Heart right ventricle (tissue), 16 donors: ENCODE measurements around the gene PLK5. TPM values are rescaled to one million over a fixed set of nuclear protein-coding genes. Genes with fewer than 3 reads are reported as not detected.
"Not testable (repeated sequence)": the region's sequence is repeated elsewhere in the genome, so short reads cannot be mapped to it uniquely, and the experiment has no call there.

Experiments used
- ATAC-seq, 8 donors: fragments of 200-7000 bp; cut with Tn5 transposase; one replicate each; pipeline ENCODE4 v1.9.1; 2020; ENCODE audit warnings: mild to moderate bottlenecking in 8 of 8, moderate library complexity in 8 of 8, moderate number of reproducible peaks in 1 of 8
- DNase-seq, 2 donors: peaks; one replicate each; pipeline ENCODE4 v3.0.0-alpha.2; 2020
- H3K27ac ChIP-seq, 10 donors: fragments of 200-600 bp; sonication (generic) in 2 of 10; one replicate each; pipeline versions ENCODE4 v1.5.0 to v1.8.0; 2020 to 2022; ENCODE audit warnings: mild to moderate bottlenecking in 3 of 10
- H3K27me3 ChIP-seq, 7 donors: fragments of 200-600 bp; one replicate each; pipeline ENCODE4 v1.8.0; 2021 to 2022; ENCODE audit warnings: mild to moderate bottlenecking in 2 of 7
- H3K36me3 ChIP-seq, 9 donors: fragments of 200-600 bp; sonication (generic) in 1 of 9; one replicate each; pipeline versions ENCODE4 v1.5.0 to v1.8.0; 2020 to 2022; ENCODE audit warnings: mild to moderate bottlenecking in 2 of 9
- H3K4me1 ChIP-seq, 9 donors: fragments of 200-600 bp; sonication (generic) in 1 of 9; one replicate each; pipeline versions ENCODE4 v1.5.0 to v1.8.0; 2020 to 2022; ENCODE audit warnings: mild to moderate bottlenecking in 4 of 9
- H3K4me3 ChIP-seq, 10 donors: fragments of 200-600 bp; sonication (generic) in 2 of 10; one replicate each; pipeline versions ENCODE4 v1.5.0 to v1.8.0; 2020 to 2022; ENCODE audit warnings: mild to moderate bottlenecking in 7 of 10, moderate library complexity in 2 of 10
- H3K9me3 ChIP-seq, 11 donors: fragments of 200-600 bp in 10 of 11; sonication (generic) in 2 of 11; one replicate each; pipeline versions ENCODE4 v1.5.0 to v1.8.0; 2013 to 2022; ENCODE audit warnings: mild to moderate bottlenecking in 2 of 11, control low read depth in 1 of 11, moderate library complexity in 1 of 11
- WGBS, 2 donors: extraction: QIAGEN DNeasy Blood & Tissue Kit; methylation state at CpG; one replicate each; pipeline ENCODE4 v1.1.7; 2013; ENCODE audit warnings: inconsistent platforms in 1 of 2; 5-methylcytosine and 5-hydroxymethylcytosine counted together
- intact Hi-C, 10 donors: fragments of 100-400 bp; cut with DNase I; formaldehyde crosslinking; loops; one replicate each; pipeline versions ENCODE4 v1.11.1 to v1.14.2; 2022
- long read RNA-seq, 3 donors: library from polyadenylated mRNA; unstranded; transcript quantifications; one replicate each; pipeline ENCODE4 v2.0.0, GENCODE V29; 2020 to 2021
- polyA plus RNA-seq, 2 donors: library from polyadenylated mRNA; stranded (reverse); fragments of 200-250 nt; gene quantifications; one replicate each; pipeline ENCODE4 v1.2.3, GENCODE V29; 2013
- total RNA-seq, 10 donors: library from RNA; stranded (reverse); fragmentation: NEBNext Ultra II Directional in 3 of 10; extraction: Animal tissue kit (Norgen Biotek cat#: 25700) in 3 of 10; gene quantifications; one replicate each; pipeline versions ENCODE4 v1.2.1 to v1.2.4, GENCODE V29; 2021 to 2023
- TF ChIP-seq, protein P1 (sequence below), 9 donors: fragments of 200-600 bp; sonication (generic) in 2 of 9; IDR thresholded peaks; one replicate each; pipeline versions ENCODE4 v1.5.0 to v1.8.0; 2021 to 2022; ENCODE audit warnings: antibody characterized with exemption in 9 of 9, mild to moderate bottlenecking in 5 of 9, moderate library complexity in 1 of 9
- donor health status: Arrhythmogenic right ventricular cardiomyopathy.
- donor health status: ischemic (EF 13 %, LVEDD 7.1; RV severe dilation, severe dysfunction).
- donor health status: healthy with polysubstance abuse.
- donor health status: DM: no; HTN: yes; CAD: no.
- donor health status: DM: no; HTN: no; CAD: no.
- donor health status: ischemic (EF 25% LVEDD 6.9; RV normal size, moderate dysfunction).
- donor health status: ischemic (EF 25% LVEDD 5.7; RV mildly dilated, moderate dysfunction).
- donor health status: healthy.
- donor health status: DM: yes; HTN: yes; CAD: no.
- donor health status: Ischemic cardiomyopathy.
- donor health status: ischemic (EF 35%, LVEDD 5.7; RV mildly dilated, moderate dysfunction).
- donor health status: nonischemic (EF 11% LVEDD 7.7; RV severe dilation, severe dysfunction).
- donor health status: DM: yes; HTN: yes; CAD: no.
- donor health status: PGD.
- donor health status: ischemic (EF 29% LVEDD 5.4; RV normal size, mild dysfunction).
- donor health status: nonischemic (EF 23%, LVEDD 6.1; RV moderate dilation, normal function).

The PLK5 gene, protein sequence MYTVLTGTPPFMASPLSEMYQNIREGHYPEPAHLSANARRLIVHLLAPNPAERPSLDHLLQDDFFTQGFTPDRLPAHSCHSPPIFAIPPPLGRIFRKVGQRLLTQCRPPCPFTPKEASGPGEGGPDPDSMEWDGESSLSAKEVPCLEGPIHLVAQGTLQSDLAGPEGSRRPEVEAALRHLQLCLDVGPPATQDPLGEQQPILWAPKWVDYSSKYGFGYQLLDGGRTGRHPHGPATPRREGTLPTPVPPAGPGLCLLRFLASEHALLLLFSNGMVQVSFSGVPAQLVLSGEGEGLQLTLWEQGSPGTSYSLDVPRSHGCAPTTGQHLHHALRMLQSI
- total RNA-seq (under 1 TPM in 1 of 10 donors, not detected in 9; 0.11 TPM), polyA plus RNA-seq (under 1 TPM in 1 of 2 donors, not detected in 1; 0.57 TPM)
- long read RNA-seq, donor 1: 0 reads
- long read RNA-seq, donor 2: 0 reads
- long read RNA-seq, donor 3: 0 reads

DNA sequence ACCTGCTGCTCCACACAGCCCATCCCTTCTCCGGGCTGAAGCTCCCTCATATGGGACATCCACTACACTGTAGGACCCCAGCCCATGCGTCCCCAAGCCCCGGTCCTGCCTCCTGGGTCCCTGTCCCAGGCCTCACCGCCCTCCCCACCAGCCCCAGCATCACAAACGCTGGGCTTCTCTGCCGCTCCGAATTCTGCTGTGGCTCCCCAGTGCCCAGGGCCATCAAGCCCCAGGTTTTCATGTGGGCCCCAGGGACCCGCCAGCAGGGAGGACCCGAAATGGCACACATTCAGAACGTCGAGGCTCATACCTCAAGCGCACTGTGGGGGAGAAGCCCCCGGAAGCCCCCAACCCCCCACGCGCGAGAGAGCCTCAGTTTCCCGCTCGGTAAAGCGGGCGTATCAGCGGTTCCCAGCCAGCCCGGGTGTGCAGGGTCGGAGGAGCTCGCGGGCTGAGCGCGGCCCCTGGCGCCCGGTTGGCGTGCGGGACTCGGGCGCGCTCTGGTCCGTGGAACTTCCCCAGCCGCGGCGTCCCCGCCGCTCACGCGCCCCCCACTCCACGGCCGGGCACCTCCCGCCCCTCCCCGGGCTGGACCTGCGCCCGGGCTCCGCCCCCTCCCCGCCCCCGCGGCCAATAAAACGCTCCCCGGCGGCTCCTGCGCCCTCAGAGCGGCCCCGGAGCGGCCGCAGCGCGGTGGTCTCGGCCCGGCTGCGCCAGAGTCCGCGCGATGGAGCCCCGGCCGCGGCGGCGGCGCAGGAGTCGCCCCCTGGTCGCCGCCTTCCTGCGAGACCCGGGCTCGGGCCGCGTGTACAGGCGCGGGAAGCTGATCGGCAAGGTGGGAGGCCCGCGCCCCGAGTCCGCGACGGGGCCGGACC, at the start of gene PLK5:
PLK5 (plus strand) TSS at position 666 of the 875 bp plus-strand sequence. CDS start 2,920 bp downstream, outside the sequence.
- ATAC-seq (no peak), DNase-seq (no peak)
- Histone ChIP-seq H3K4me3 (peak within 1 kb of the TSS in 5 of 10 donors; percentile 5 to 26 (median 13)), H3K27me3 (peaks cover 26 to 58% (median 53%) of the 10 kb centered on the region in 7 donors), H3K4me1 (peaks cover 0 to 11% (median 4%) of the 10 kb centered on the region in 9 donors), H3K36me3 (no peaks in the 10 kb centered on the region), H3K27ac (no peak within 1 kb of the TSS), H3K9me3 (no peaks in the 10 kb centered on the region)
- TF ChIP-seq, protein P1, sequence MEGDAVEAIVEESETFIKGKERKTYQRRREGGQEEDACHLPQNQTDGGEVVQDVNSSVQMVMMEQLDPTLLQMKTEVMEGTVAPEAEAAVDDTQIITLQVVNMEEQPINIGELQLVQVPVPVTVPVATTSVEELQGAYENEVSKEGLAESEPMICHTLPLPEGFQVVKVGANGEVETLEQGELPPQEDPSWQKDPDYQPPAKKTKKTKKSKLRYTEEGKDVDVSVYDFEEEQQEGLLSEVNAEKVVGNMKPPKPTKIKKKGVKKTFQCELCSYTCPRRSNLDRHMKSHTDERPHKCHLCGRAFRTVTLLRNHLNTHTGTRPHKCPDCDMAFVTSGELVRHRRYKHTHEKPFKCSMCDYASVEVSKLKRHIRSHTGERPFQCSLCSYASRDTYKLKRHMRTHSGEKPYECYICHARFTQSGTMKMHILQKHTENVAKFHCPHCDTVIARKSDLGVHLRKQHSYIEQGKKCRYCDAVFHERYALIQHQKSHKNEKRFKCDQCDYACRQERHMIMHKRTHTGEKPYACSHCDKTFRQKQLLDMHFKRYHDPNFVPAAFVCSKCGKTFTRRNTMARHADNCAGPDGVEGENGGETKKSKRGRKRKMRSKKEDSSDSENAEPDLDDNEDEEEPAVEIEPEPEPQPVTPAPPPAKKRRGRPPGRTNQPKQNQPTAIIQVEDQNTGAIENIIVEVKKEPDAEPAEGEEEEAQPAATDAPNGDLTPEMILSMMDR (IDR thresholded peaks at IDR 0.05): peak in 2 of 9 donors; percentile 19 to 36
- WGBS, 2 donors: 9 to 13% methylated on average over 59 to 85 of the region's 92 CpGs
- intact Hi-C loops: loop anchor here in 1 of 10 donors (10.0 kb wide), 1 partner anchor 209 kb away; no protein-coding TSS in a partner anchor

GRCh38 chr19:1474765-1475351, 49.0 kb upstream of the PLK5 start:
- no peaks in the 10 kb centered on the region for H3K9me3 ChIP-seq
- H3K36me3 ChIP-seq: peaks cover 0 to 33% (median 0%) of the 10 kb centered on the region in 9 donors
- DNase-seq: peak in 1 of 2 donors; percentile 12
- no peak for ATAC-seq
- intact Hi-C loops: no loop called here
- no peak overlapping the region for H3K4me3 ChIP-seq
- H3K4me1 ChIP-seq: peaks cover 23 to 68% (median 46%) of the 10 kb centered on the region in 9 donors
- WGBS, 2 donors: 88 to 91% methylated on average over 26 of the region's 26 CpGs
- H3K27ac ChIP-seq: peak overlapping the region in 5 of 10 donors; percentile 36 to 61 (median 58)
- H3K27me3 ChIP-seq: peaks cover 7 to 41% (median 30%) of the 10 kb centered on the region in 7 donors
- TF ChIP-seq, protein P1 (IDR thresholded peaks at IDR 0.05): no peak

DNA sequence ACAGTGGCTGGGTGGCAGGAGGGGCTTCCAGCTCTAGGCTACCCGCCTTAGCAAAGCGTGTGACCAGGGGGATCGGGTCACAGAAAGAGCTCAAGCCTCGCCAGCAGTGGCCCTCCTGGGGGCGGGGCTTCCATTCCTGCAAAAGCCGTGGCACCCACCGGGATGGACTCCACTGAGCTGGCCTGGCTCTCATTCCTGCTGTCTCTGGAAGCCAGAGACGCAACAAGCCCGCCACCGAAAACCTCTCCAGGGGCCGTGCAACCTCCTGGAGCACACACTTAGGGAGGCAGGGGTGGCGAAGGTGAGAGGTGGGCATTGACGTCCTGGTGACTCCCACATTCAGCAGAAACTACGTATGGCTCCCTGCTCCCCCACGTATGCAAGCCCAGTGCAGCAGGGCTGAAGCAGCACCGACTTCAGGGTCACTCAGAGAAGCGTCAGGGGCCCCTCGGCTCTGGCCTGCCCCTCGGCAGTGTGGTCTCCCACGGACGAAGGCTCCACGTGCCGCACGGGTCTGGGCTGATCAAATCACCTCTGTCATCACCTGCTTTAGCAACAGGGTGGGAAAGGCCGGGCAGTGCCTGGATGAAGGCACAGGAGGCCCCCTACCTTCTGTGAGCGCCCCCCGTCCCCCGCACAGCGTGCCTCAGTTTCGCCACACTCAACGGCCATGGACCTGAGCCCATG, 48.0 kb upstream of the PLK5 start:
- 90 to 91% methylated on average over 31 of the region's 31 CpGs for WGBS, 2 donors
- H3K4me1 ChIP-seq: peaks cover 13 to 58% (median 35%) of the 10 kb centered on the region in 9 donors
- no peak overlapping the region for H3K4me3 ChIP-seq
- peaks cover 0 to 33% (median 0%) of the 10 kb centered on the region in 9 donors for H3K36me3 ChIP-seq
- peaks cover 4 to 31% (median 20%) of the 10 kb centered on the region in 7 donors for H3K27me3 ChIP-seq
- H3K27ac ChIP-seq: no peak overlapping the region
- H3K9me3 ChIP-seq: no peaks in the 10 kb centered on the region
- intact Hi-C loops: no loop called here
- TF ChIP-seq, protein P1 (IDR thresholded peaks at IDR 0.05): no peak
- peak in 1 of 2 donors; percentile 11 for DNase-seq
- ATAC-seq: no peak

DNA sequence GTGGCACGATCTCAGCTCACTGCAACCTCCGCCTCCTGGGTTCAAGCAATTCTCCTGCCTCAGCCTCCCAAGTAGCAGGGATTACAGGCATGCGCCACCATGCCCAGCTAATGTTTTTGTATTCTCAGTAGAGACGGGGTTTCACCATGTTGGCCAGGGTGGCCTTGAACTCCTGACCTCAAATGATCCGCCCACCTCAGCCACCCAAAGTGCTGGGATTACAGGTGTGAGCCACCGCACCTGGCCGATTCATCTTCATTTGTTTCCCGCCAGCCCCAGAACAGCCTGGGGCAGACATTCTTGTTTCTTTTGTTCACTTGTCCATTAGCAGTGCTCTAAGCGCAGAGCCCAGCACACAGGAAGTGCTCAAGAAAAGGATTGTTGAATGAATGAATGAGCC, 46.8 kb upstream of the PLK5 start:
- WGBS, 2 donors: 96 to 97% methylated on average over 9 of the region's 9 CpGs
- H3K9me3 ChIP-seq, intact Hi-C loops, H3K4me3 ChIP-seq, DNase-seq, H3K27ac ChIP-seq, ATAC-seq: not testable (repeated sequence)
- peaks cover 0 to 19% (median 10%) of the 10 kb centered on the region in 7 donors for H3K27me3 ChIP-seq
- H3K36me3 ChIP-seq: peaks cover 0 to 33% (median 0%) of the 10 kb centered on the region in 9 donors
- peaks cover 8 to 47% (median 24%) of the 10 kb centered on the region in 9 donors for H3K4me1 ChIP-seq
